GM19099 (cell line): ENCODE measurements around the gene SLC22A12.

Source experiments
- POLR2A ChIP-seq: IDR thresholded peaks from 3 replicates; pipeline ENCODE4 v1.6.1; 2011; ENCODE audit warnings: low read depth; ENCODE audit not compliant: insufficient read length; ENCODE audit errors: extremely low read depth

Gene SLC22A12

DNA sequence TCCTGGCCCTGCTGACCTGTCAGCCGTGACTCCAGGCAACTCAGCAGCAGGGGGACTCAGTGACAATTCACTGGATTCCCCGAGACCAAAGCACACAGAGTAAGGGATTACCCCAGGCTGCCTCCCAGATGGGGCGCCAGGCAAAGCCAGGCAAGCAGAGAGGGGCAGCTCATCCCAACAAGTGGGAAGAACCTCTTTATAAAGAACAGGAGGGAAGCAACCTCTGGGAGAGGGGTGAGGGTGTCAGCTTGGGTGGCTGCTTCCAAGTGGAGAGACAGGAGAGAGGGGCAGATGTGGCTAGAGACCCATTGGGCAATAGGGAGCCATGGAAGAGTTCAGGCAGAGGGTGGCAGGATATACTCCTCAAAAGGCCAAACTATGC is 1.2 kb downstream of the SLC22A12 start:
- no peak for TF ChIP-seq POLR2A

- TF ChIP-seq POLR2A = no peak
Measured at GRCh38 chr11:64592656-64593055, 1.6 kb downstream of the SLC22A12 start.

GRCh38 chr11:64593156-64594105 is 2.4 kb downstream of the SLC22A12 start:
- no peak for TF ChIP-seq POLR2A

DNA sequence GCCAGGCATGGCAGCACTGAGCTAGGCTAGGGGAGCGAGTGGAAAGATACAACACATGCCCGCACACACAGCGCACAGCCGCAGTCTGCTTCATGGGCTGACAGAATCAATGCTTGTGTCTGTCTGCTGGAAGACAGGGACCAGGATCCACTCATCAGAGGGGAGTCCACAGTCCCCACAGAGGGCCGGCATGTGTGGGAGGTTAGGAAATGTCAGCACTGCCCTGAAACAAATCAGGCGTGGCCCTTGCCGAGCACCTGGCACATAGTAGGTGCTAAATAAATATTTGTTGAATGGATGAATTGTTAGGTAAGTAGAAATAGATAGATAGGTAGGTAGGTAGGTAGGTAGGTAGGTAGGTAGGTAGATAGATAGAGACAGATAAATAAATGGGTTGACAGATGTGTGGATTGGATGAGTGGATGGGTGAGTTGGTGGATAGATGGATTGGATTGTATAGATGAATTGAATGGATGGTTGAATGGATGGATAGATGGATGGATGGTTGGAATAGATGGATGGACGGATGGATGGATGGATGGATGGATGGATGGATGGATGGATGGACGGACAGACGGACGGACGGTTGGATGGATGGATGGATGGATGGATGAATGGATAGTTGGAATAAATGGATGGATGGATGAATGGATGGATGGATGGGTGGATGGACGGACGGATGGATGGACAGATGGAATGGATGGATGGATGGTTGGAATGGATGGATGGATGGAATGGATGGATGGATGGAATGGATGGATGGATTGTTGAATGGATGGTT is 3.3 kb downstream of the SLC22A12 start:
- no peak for TF ChIP-seq POLR2A

- no peak for TF ChIP-seq POLR2A
Measured at GRCh38 chr11:64597671-64598101, 6.7 kb downstream of the SLC22A12 start.

GRCh38 chr11:64598106-64598796 is 7.2 kb downstream of the SLC22A12 start:
- no peak for TF ChIP-seq POLR2A

GRCh38 chr11:64598797-64599697 is 8.0 kb downstream of the SLC22A12 start:
- TF ChIP-seq POLR2A = no peak

- TF ChIP-seq POLR2A = no peak
Measured at GRCh38 chr11:64599698-64600211, 8.7 kb downstream of the SLC22A12 start.

- TF ChIP-seq POLR2A = no peak
Measured at GRCh38 chr11:64600281-64600992, 9.4 kb downstream of the SLC22A12 start.

DNA sequence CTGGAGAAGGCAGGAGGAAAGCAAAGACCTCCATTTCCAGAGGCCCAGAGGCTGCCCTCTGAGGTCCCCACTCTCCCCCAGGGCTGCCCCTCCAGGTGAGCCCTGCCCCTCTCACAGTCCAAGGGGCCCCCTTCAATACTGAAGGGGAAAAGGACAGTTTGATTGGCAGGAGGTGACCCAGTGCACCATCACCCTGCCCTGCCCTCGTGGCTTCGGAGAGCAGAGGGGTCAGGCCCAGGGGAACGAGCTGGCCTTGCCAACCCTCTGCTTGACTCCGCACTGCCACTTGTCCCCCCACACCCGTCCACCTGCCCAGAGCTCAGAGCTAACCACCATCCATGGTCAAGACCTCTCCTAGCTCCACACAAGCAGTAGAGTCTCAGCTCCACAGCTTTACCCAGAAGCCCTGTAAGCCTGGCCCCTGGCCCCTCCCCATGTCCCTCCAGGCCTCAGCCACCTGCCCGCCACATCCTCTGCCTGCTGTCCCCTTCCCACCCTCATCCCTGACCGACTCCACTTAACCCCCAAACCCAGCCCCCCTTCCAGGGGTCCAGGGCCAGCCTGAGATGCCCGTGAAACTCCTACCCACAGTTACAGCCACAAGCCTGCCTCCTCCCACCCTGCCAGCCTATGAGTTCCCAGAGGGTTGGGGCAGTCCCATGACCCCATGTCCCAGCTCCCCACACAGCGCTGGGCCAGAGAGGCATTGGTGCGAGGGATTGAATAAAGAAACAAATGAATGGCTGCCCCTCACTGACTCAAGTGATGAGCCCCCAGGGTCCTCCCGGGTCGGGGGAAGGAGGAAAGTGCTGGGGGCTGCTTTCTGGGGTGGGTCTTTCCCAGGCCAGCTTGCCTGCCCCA is 10.8 kb downstream of the SLC22A12 start:
- TF ChIP-seq POLR2A = no peak

DNA sequence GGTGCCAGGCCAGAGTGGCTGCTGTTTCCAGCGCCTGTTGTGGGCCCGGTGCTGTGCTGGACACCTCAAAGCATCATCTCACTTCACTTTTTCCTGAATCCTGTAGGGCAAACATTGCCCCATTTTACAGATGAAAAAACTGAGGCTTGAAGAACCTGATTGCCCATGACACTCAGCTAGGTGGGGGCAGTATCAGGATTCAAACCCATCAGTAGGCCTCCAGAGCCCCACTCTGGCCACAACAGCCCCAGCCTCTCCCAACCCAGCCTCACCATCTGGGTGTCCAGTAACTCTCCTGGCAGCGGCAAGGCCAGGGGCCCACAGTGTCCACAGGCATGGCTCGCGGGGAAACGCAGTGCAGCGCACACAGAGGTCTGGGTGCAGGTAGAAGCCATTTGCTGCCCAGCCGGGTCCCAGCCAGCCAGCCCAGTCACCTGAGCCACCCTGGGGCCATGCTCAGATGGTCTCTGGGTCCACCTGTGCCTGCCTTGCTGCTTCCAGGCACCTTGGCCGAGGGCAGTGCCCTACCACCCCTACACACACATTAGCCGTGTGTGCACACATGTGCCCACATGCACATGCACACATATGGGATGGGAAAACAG is 11.5 kb downstream of the SLC22A12 start:
- TF ChIP-seq POLR2A = no peak
